Adrenal gland (tissue), 5 donors: ENCODE measurements around the gene THSD7B.

Source experiments
- POLR2A ChIP-seq, 2 donors: fragments of 450-650 bp; IDR thresholded peaks; one replicate each; pipeline ENCODE4 v1.6.1; 2017; ENCODE audit warnings: antibody characterized with exemption in 2 of 2, mild to moderate bottlenecking in 2 of 2, moderate library complexity in 1 of 2
- TF ChIP-seq, protein P1 (sequence below), 6 experiments: fragments of 450-650 bp in 4 of 6; fragments of 200-600 bp in 2 of 6; sonication (generic) in 1 of 6; IDR thresholded peaks; 1 replicate in 5 of 6; 2 replicates in 1 of 6; pipeline versions ENCODE4 v1.5.1 to v1.8.0; 2016 to 2021; ENCODE audit warnings: antibody characterized with exemption in 6 of 6, mild to moderate bottlenecking in 2 of 6, moderate library complexity in 1 of 6
- donor health status: DM: no; HTN: no; CAD: no.

DNA sequence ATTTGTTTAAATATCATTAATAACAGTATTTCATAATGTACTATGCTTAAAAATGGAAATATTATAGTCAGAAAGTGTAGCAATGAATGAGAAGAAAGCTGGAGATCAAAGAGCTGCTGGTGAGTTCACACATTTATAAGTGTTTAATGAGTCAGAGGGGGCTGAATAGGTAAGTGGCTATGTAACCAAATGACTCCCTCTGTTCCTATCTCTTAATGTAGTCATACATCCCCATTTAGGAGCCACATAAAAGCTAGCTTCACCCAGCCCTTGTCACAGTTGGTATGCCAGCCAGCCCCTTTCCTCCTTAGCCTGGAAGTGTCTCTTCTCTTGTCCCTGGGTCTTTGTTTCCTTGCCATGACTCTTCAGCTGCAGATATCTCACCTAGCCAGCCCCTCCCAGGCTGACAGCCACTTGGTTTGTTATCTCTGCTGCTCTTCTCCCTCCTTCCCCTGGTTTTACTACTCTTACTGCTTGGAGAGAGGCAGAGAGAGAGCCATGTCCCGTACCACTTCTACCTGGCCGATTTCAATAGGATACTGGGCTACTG, 760.4 kb downstream of the THSD7B start:
- TF ChIP-seq, protein P1, sequence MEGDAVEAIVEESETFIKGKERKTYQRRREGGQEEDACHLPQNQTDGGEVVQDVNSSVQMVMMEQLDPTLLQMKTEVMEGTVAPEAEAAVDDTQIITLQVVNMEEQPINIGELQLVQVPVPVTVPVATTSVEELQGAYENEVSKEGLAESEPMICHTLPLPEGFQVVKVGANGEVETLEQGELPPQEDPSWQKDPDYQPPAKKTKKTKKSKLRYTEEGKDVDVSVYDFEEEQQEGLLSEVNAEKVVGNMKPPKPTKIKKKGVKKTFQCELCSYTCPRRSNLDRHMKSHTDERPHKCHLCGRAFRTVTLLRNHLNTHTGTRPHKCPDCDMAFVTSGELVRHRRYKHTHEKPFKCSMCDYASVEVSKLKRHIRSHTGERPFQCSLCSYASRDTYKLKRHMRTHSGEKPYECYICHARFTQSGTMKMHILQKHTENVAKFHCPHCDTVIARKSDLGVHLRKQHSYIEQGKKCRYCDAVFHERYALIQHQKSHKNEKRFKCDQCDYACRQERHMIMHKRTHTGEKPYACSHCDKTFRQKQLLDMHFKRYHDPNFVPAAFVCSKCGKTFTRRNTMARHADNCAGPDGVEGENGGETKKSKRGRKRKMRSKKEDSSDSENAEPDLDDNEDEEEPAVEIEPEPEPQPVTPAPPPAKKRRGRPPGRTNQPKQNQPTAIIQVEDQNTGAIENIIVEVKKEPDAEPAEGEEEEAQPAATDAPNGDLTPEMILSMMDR (IDR thresholded peaks at IDR 0.05), result no peak
- TF ChIP-seq POLR2A (IDR thresholded peaks at IDR 0.05), result no peak
